ENCODE measurements around the gene ZNF570. TPM values are rescaled to one million over a fixed set of nuclear protein-coding genes. Genes with fewer than 3 reads are reported as not detected.

Gene ZNF570
- total and polyA plus RNA-seq, 2 of the 13 experiments (the other 11 are each of a cell fraction or from before 2014, with no cell fraction given), result 1.0 to 4.4 TPM

DNA sequence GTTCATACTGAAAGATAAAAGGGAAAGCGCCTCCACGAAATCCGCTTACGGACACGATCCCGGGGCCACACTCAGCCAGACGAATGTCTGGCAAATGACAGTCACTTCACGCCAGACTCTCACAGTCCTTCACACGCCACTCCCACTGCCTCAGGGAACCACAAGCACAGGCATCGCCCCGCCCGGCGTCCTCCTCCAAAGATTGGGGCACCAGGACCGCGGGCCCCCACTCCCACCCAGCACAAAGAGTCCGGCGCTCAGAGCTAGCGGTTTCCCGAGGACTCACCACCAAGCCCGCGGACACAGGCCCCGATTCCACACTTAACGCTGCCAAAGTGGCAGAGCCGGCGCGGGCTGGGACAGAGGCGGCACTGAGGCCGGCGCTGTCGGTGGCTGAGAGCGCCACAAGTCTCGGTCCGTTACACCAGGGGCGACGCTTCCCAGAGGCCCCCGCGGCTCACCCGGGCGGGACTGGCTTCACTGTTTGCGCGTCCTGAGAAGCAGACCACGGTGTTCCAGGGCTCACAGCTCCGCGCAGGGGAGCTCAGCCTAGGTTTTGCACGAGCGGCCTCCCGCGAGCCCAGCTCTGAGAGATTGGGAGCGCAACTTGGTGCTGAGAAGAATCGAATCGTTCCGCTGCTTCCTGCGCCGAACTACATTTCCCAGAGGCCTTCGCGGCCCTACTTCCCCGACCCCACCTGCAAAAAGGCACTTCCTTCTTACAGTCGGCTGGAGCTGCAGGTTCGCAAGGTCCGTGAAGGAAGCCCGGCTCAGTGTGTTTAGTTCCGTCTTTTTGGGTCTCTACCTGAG, 2.2 kb upstream of the ZNF570 start, which contains the start of gene ZNF569 (continued):
- TF ChIP-seq, protein P1, sequence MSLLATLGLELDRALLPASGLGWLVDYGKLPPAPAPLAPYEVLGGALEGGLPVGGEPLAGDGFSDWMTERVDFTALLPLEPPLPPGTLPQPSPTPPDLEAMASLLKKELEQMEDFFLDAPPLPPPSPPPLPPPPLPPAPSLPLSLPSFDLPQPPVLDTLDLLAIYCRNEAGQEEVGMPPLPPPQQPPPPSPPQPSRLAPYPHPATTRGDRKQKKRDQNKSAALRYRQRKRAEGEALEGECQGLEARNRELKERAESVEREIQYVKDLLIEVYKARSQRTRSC (CRISPR knock-in tag; IDR thresholded peaks at IDR 0.05; ENCODE audit: low read depth), result no peak
- TF ChIP-seq MED1 (CRISPR knock-in tag; IDR thresholded peaks at IDR 0.05) (peak; percentile 46; the same call in 1 of the 2 replicates), ZNF569 (CRISPR knock-in tag; IDR thresholded peaks at IDR 0.05; ENCODE audit: borderline replicate concordance) (no peak), ZNF562 (CRISPR knock-in tag; IDR thresholded peaks at IDR 0.05; ENCODE audit: borderline replicate concordance) (no peak), RCOR2 (CRISPR knock-in tag; IDR thresholded peaks at IDR 0.05) (no peak), SNAI1 (CRISPR knock-in tag; IDR thresholded peaks at IDR 0.05; ENCODE audit: borderline replicate concordance) (peak; percentile 69; the same call in 1 of the 2 replicates), U2AF2 (IDR thresholded peaks at IDR 0.05; ENCODE audit: low read depth, low read length) (no peak), ZSCAN29 (CRISPR knock-in tag; conservative IDR thresholded peaks at IDR 0.05) (0 out of 2 replicates have a peak, but pooled peaks have one; percentile 78), IKZF1 (IDR thresholded peaks at IDR 0.05) (no peak), U2AF1 (optimal IDR thresholded peaks at IDR 0.05; ENCODE audit: low read depth, low read length) (peak; percentile 55), FOXJ3 (CRISPR knock-in tag; IDR thresholded peaks at IDR 0.05; ENCODE audit: borderline replicate concordance) (no peak), CENPT (CRISPR knock-in tag; IDR thresholded peaks at IDR 0.05; ENCODE audit: low read depth) (no peak), NR2F2 (IDR thresholded peaks at IDR 0.05; ENCODE audit: borderline replicate concordance, low read depth) (peak; percentile 38; the same call in 1 of the 2 replicates), NAIF1 (CRISPR knock-in tag; IDR thresholded peaks at IDR 0.05; ENCODE audit: borderline replicate concordance) (no peak)
- TF ChIP-seq, protein P2, sequence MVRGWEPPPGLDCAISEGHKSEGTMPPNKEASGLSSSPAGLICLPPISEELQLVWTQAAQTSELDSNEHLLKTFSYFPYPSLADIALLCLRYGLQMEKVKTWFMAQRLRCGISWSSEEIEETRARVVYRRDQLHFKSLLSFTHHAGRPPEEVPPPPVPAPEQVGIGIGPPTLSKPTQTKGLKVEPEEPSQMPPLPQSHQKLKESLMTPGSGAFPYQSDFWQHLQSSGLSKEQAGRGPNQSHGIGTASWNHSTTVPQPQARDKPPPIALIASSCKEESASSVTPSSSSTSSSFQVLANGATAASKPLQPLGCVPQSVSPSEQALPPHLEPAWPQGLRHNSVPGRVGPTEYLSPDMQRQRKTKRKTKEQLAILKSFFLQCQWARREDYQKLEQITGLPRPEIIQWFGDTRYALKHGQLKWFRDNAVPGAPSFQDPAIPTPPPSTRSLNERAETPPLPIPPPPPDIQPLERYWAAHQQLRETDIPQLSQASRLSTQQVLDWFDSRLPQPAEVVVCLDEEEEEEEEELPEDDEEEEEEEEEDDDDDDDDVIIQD (CRISPR knock-in tag; IDR thresholded peaks at IDR 0.05; ENCODE audit: low read depth), result no peak; the same call in 1 of the 2 replicates
- TF ChIP-seq, protein P3, sequence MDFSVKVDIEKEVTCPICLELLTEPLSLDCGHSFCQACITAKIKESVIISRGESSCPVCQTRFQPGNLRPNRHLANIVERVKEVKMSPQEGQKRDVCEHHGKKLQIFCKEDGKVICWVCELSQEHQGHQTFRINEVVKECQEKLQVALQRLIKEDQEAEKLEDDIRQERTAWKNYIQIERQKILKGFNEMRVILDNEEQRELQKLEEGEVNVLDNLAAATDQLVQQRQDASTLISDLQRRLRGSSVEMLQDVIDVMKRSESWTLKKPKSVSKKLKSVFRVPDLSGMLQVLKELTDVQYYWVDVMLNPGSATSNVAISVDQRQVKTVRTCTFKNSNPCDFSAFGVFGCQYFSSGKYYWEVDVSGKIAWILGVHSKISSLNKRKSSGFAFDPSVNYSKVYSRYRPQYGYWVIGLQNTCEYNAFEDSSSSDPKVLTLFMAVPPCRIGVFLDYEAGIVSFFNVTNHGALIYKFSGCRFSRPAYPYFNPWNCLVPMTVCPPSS (IDR thresholded peaks at IDR 0.05), result no peak
- TF ChIP-seq, protein P4, sequence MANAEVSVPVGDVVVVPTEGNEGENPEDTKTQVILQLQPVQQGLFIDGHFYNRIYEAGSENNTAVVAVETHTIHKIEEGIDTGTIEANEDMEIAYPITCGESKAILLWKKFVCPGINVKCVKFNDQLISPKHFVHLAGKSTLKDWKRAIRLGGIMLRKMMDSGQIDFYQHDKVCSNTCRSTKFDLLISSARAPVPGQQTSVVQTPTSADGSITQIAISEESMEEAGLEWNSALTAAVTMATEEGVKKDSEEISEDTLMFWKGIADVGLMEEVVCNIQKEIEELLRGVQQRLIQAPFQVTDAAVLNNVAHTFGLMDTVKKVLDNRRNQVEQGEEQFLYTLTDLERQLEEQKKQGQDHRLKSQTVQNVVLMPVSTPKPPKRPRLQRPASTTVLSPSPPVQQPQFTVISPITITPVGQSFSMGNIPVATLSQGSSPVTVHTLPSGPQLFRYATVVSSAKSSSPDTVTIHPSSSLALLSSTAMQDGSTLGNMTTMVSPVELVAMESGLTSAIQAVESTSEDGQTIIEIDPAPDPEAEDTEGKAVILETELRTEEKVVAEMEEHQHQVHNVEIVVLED (CRISPR knock-in tag; IDR thresholded peaks at IDR 0.05; ENCODE audit: borderline replicate concordance), result peak; percentile 88
- TF ChIP-seq, protein P5, sequence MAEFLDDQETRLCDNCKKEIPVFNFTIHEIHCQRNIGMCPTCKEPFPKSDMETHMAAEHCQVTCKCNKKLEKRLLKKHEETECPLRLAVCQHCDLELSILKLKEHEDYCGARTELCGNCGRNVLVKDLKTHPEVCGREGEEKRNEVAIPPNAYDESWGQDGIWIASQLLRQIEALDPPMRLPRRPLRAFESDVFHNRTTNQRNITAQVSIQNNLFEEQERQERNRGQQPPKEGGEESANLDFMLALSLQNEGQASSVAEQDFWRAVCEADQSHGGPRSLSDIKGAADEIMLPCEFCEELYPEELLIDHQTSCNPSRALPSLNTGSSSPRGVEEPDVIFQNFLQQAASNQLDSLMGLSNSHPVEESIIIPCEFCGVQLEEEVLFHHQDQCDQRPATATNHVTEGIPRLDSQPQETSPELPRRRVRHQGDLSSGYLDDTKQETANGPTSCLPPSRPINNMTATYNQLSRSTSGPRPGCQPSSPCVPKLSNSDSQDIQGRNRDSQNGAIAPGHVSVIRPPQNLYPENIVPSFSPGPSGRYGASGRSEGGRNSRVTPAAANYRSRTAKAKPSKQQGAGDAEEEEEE (CRISPR knock-in tag; IDR thresholded peaks at IDR 0.05; ENCODE audit: borderline replicate concordance), result no peak
- TF ChIP-seq, protein P6, sequence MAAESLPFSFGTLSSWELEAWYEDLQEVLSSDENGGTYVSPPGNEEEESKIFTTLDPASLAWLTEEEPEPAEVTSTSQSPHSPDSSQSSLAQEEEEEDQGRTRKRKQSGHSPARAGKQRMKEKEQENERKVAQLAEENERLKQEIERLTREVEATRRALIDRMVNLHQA (CRISPR knock-in tag; IDR thresholded peaks at IDR 0.05), result no peak
